ENCODE measurements around the gene HOXC5.

- TF ChIP-seq POLR2A (IDR thresholded peaks at IDR 0.05), result no peak
- TF ChIP-seq CTCF (IDR thresholded peaks at IDR 0.05), result no peak
Measured at GRCh38 chr12:53994264-53995001, 38.4 kb upstream of the HOXC5 start.
